ENCODE measurements around the gene DDX1. TPM values are rescaled to one million over a fixed set of nuclear protein-coding genes. Genes with fewer than 3 reads are reported as not detected.

The DDX1 gene
- total RNA-seq, 1 donor from 2014 or later: 48.1 TPM

GRCh38 chr2:15554525-15555218 lies 37.0 kb upstream of the DDX1 start:
- Histone ChIP-seq H3K4me1 (peaks cover 16% of the 10 kb centered on the region), H3K27me3 (no peaks in the 10 kb centered on the region), H3K4me3 (no peak overlapping the region), H3K36me3 (no peaks in the 10 kb centered on the region), H3K27ac (no peak overlapping the region), H3K9me3 (no peaks in the 10 kb centered on the region)
- TF ChIP-seq CTCF (IDR thresholded peaks at IDR 0.05): no peak
- no peak for TF ChIP-seq POLR2A (IDR thresholded peaks at IDR 0.05)
- TF ChIP-seq POLR2AphosphoS5 (IDR thresholded peaks at IDR 0.05; ENCODE audit: insufficient read depth in 1 of 2, low read depth in 1 of 2): no peak
- DNase-seq (ENCODE audit: extremely low spot score in 2 of 2): no peak
- intact Hi-C loops (cut with DNase I): no loop called here

GRCh38 chr2:15555760-15556193 lies 35.9 kb upstream of the DDX1 start:
- no peaks in the 10 kb centered on the region for H3K27me3 ChIP-seq
- H3K36me3 ChIP-seq: no peaks in the 10 kb centered on the region
- intact Hi-C loops (cut with DNase I): no loop called here
- no peak for DNase-seq (ENCODE audit: extremely low spot score in 2 of 2)
- TF ChIP-seq CTCF (IDR thresholded peaks at IDR 0.05) (no peak), POLR2A (IDR thresholded peaks at IDR 0.05) (no peak), POLR2AphosphoS5 (IDR thresholded peaks at IDR 0.05; ENCODE audit: insufficient read depth in 1 of 2, low read depth in 1 of 2) (no peak)
- no peak overlapping the region for H3K4me3 ChIP-seq
- H3K27ac ChIP-seq: no peak overlapping the region
- H3K4me1 ChIP-seq: peaks cover 23% of the 10 kb centered on the region
- H3K9me3 ChIP-seq: no peaks in the 10 kb centered on the region

GRCh38 chr2:15556311-15556930 lies 35.2 kb upstream of the DDX1 start:
- Histone ChIP-seq H3K4me1 (peaks cover 23% of the 10 kb centered on the region), H3K4me3 (no peak overlapping the region), H3K27me3 (no peaks in the 10 kb centered on the region), H3K36me3 (no peaks in the 10 kb centered on the region), H3K9me3 (no peaks in the 10 kb centered on the region), H3K27ac (no peak overlapping the region)
- TF ChIP-seq POLR2AphosphoS5 (IDR thresholded peaks at IDR 0.05; ENCODE audit: insufficient read depth in 1 of 2, low read depth in 1 of 2) (no peak), POLR2A (IDR thresholded peaks at IDR 0.05) (no peak), CTCF (IDR thresholded peaks at IDR 0.05) (no peak)
- intact Hi-C loops (cut with DNase I): no loop called here
- DNase-seq (ENCODE audit: extremely low spot score in 2 of 2): no peak

GRCh38 chr2:15557887-15558311 lies 33.8 kb upstream of the DDX1 start:
- H3K27ac ChIP-seq: no peak overlapping the region
- intact Hi-C loops (cut with DNase I): no loop called here
- no peak for DNase-seq (ENCODE audit: extremely low spot score in 2 of 2)
- H3K36me3 ChIP-seq: no peaks in the 10 kb centered on the region
- TF ChIP-seq CTCF (IDR thresholded peaks at IDR 0.05) (no peak), POLR2A (IDR thresholded peaks at IDR 0.05) (no peak), POLR2AphosphoS5 (IDR thresholded peaks at IDR 0.05; ENCODE audit: insufficient read depth in 1 of 2, low read depth in 1 of 2) (no peak)
- H3K4me3 ChIP-seq: no peak overlapping the region
- peaks cover 28% of the 10 kb centered on the region for H3K4me1 ChIP-seq
- no peaks in the 10 kb centered on the region for H3K27me3 ChIP-seq
- no peaks in the 10 kb centered on the region for H3K9me3 ChIP-seq
